ENCODE measurements around the gene IGF2R. TPM values are rescaled to one million over a fixed set of nuclear protein-coding genes. Genes with fewer than 3 reads are reported as not detected.
A peak's percentile ranks its signal among the peaks of the same experiment; 100 is the strongest.

IGF2R gene
- total RNA-seq, 1 experiment from 2014 or later, result 31.5 TPM

- TF ChIP-seq CTCF (conservative IDR thresholded peaks at IDR 0.05; ENCODE audit: low read depth, low read length) (no peak), EZH2 (IDR thresholded peaks at IDR 0.05; ENCODE audit: low read length, unreplicated experiment) (no peak), EZH2phosphoT487 (IDR thresholded peaks at IDR 0.05; ENCODE audit: borderline replicate concordance, low read length) (no peak)
- Histone ChIP-seq H3K4me1 (ENCODE audit: insufficient read depth, low read length) (peaks cover 61% of the 10 kb centered on the region), H4K20me1 (ENCODE audit: low read length) (no peaks in the 10 kb centered on the region), H3F3A (ENCODE audit: low read length, unreplicated experiment) (peaks cover 4% of the 10 kb centered on the region), H3K9me3 (ENCODE audit: low read length) (no peaks in the 10 kb centered on the region), H3K9ac (ENCODE audit: low read length) (peak overlapping the region; percentile 88), H3K79me2 (ENCODE audit: low read length) (peaks cover 93% of the 10 kb centered on the region), H3K27me3 (ENCODE audit: low read length) (no peaks in the 10 kb centered on the region), H3K4me3 (ENCODE audit: low read length) (peak overlapping the region; percentile 58), H3K36me3 (ENCODE audit: low read depth, low read length) (no peaks in the 10 kb centered on the region), H3K4me2 (ENCODE audit: low read length) (peak overlapping the region; percentile 82), H3K27ac (ENCODE audit: low read length) (peak overlapping the region; percentile 100), H3K9me2 (replicated peaks; ENCODE audit: low read length) (no peaks in the 10 kb centered on the region), H2AFZ (ENCODE audit: low read length) (no peak overlapping the region)
- BruUV-seq (replicated peaks), result no TSS peak
- CTCF ChIA-PET, result no interaction called here
- DNase-seq, result peak; percentile 67
- POLR2A ChIA-PET (ENCODE audit: unreplicated experiment), result interaction anchor here (0.6 kb wide), 1 partner anchor 64 kb away, joined by 5 read pairs; no protein-coding TSS in a partner anchor
- ATAC-seq, result peak; percentile 60
- intact Hi-C loops (cut with micrococcal nuclease), result no loop called here
Measured at GRCh38 chr6:159978291-159979135, 9.6 kb downstream of the IGF2R start.

GRCh38 chr6:159979136-159979874, 10.4 kb downstream of the IGF2R start:
- H3K79me2 ChIP-seq (ENCODE audit: low read length), result peaks cover 90% of the 10 kb centered on the region

More at GRCh38 chr6:159979136-159979874, 10.4 kb downstream of the IGF2R start:
- Histone ChIP-seq H4K20me1 (ENCODE audit: low read length) (0 out of 2 replicates have a peak, but pooled peaks cover 4% of the 10 kb centered on the region), H3K4me1 (ENCODE audit: insufficient read depth, low read length) (peaks cover 59% of the 10 kb centered on the region), H3F3A (ENCODE audit: low read length, unreplicated experiment) (peaks cover 4% of the 10 kb centered on the region), H3K4me2 (ENCODE audit: low read length) (peak overlapping the region; percentile 82), H3K27me3 (ENCODE audit: low read length) (no peaks in the 10 kb centered on the region), H3K4me3 (ENCODE audit: low read length) (peak overlapping the region; percentile 58), H3K9me2 (replicated peaks; ENCODE audit: low read length) (no peaks in the 10 kb centered on the region), H3K9me3 (ENCODE audit: low read length) (no peaks in the 10 kb centered on the region), H3K9ac (ENCODE audit: low read length) (peak overlapping the region; percentile 88), H3K27ac (ENCODE audit: low read length) (peak overlapping the region; percentile 100), H2AFZ (ENCODE audit: low read length) (no peak overlapping the region), H3K36me3 (ENCODE audit: low read depth, low read length) (no peaks in the 10 kb centered on the region)
- peak; percentile 82 for DNase-seq
- ChIA-PET POLR2A (ENCODE audit: unreplicated experiment) (interaction anchor here (0.6 kb wide), 1 partner anchor 63 kb away, joined by 5 read pairs; no protein-coding TSS in a partner anchor), CTCF (no interaction called here)
- intact Hi-C loops (cut with micrococcal nuclease), result no loop called here
- ATAC-seq, result peak; percentile 86
- TF ChIP-seq EZH2 (IDR thresholded peaks at IDR 0.05; ENCODE audit: low read length, unreplicated experiment) (no peak), CTCF (conservative IDR thresholded peaks at IDR 0.05; ENCODE audit: low read depth, low read length) (no peak), EZH2phosphoT487 (IDR thresholded peaks at IDR 0.05; ENCODE audit: borderline replicate concordance, low read length) (no peak)
- BruUV-seq (replicated peaks), result no TSS peak
